Gastrocnemius medialis (tissue), 4 donors: ENCODE measurements around the gene MADD. TPM values are rescaled to one million over a fixed set of nuclear protein-coding genes. Genes with fewer than 3 reads are reported as not detected.
A peak's percentile ranks its signal among the peaks of the same experiment; 100 is the strongest.

ENCODE experiments used
- ATAC-seq, 2 donors: fragments of 150-250 bp; one replicate each; pipeline ENCODE4 v1.9.1; 2016
- DNase-seq, 2 donors: peaks; one replicate each; pipeline ENCODE4 v3.0.0-alpha.2; 2019
- H3K27ac ChIP-seq, 4 donors: fragments of 200-600 bp; sonication (generic); 1 replicate in 1 of 4; 2 replicates in 3 of 4; pipeline ENCODE4 v1.5.1; 2016 to 2018; ENCODE audit warnings: mild to moderate bottlenecking in 2 of 4, moderate library complexity in 1 of 4
- H3K27me3 ChIP-seq, 3 donors: fragments of 200-600 bp; sonication (generic) in 2 of 3; 1 replicate in 1 of 3; 2 replicates in 2 of 3; pipeline versions ENCODE4 v1.5.1 to v1.6.0; 2016 to 2019; ENCODE audit warnings: mild to moderate bottlenecking in 1 of 3, moderate library complexity in 1 of 3
- H3K36me3 ChIP-seq, 2 donors: fragments of 200-600 bp; sonication (generic) in 1 of 2; one replicate each; pipeline ENCODE4 v1.5.1; 2017 to 2018
- H3K4me1 ChIP-seq, 2 donors: fragments of 200-600 bp; sonication (generic) in 1 of 2; one replicate each; pipeline ENCODE4 v1.5.1; 2016 to 2017; ENCODE audit warnings: mild to moderate bottlenecking in 2 of 2
- H3K4me3 ChIP-seq, 4 donors: fragments of 200-600 bp; sonication (generic) in 3 of 4; 1 replicate in 1 of 4; 2 replicates in 3 of 4; pipeline ENCODE4 v1.5.1; 2016 to 2019; ENCODE audit warnings: mild to moderate bottlenecking in 2 of 4
- H3K9me3 ChIP-seq, 3 donors: fragments of 200-600 bp; sonication (generic) in 2 of 3; 1 replicate in 1 of 3; 2 replicates in 2 of 3; pipeline ENCODE4 v1.5.1; 2016 to 2019
- CTCF ChIP-seq, 5 experiments: fragments of 450-650 bp in 3 of 5; fragments of 200-600 bp in 2 of 5; sonication (generic) in 2 of 5; IDR thresholded peaks in 4 of 5; conservative IDR thresholded peaks in 1 of 5; 1 replicate in 4 of 5; 2 replicates in 1 of 5; pipeline ENCODE4 v1.5.1; 2016 to 2019; ENCODE audit warnings: antibody characterized with exemption in 5 of 5, mild to moderate bottlenecking in 3 of 5, moderate library complexity in 3 of 5
- POLR2A ChIP-seq, 2 donors: fragments of 450-650 bp; IDR thresholded peaks; one replicate each; pipeline ENCODE4 v1.6.1; 2017; ENCODE audit warnings: antibody characterized with exemption in 2 of 2, mild to moderate bottlenecking in 2 of 2, moderate library complexity in 2 of 2
- in situ Hi-C, 4 donors: fragments of 200-750 bp; cut with MboI; loops; one replicate each; pipeline versions ENCODE4 v1.15.0 to v1.8.0; 2017; ENCODE audit warnings: low sequenced_read_pairs in 4 of 4
- intact Hi-C: fragments of 100-400 bp; cut with DNase I; formaldehyde crosslinking; loops from one replicate; pipeline ENCODE4 v1.15.1; 2023; ENCODE audit warnings: low total_unique reads
- total RNA-seq, 4 donors: library from RNA; depleted of rRNA; stranded (reverse); fragments of >200 nt; gene quantifications; one replicate each; pipeline versions ENCODE4 v1.1.0 to v1.2.3, GENCODE V29; 2016

MADD gene
- total RNA-seq, 4 donors from 2014 or later = 39.4 to 47.9 (median 41.6) TPM

GRCh38 chr11:47229161-47229560 lies 40.8 kb upstream of the MADD start:
- in situ Hi-C loops (loop anchor here in 2 of 4 donors (25.0 kb wide), 1 partner anchor 133 kb away; the partner anchor contains the start of gene MYBPC3 (in 2 of the 2)), intact Hi-C loops (no loop called here)
- ATAC-seq (no peak), DNase-seq (no peak)
- Histone ChIP-seq H3K9me3 (no peaks in the 10 kb centered on the region), H3K36me3 (no peaks in the 10 kb centered on the region), H3K27me3 (no peaks in the 10 kb centered on the region), H3K4me3 (no peak overlapping the region), H3K27ac (no peak overlapping the region), H3K4me1 (peaks cover 0 to under 1% of the 10 kb centered on the region in 2 donors)
- TF ChIP-seq POLR2A (IDR thresholded peaks at IDR 0.05) (no peak), CTCF (IDR thresholded peaks at IDR 0.05 in 4 of 5, conservative IDR thresholded peaks at IDR 0.05 in 1 of 5) (no peak)

GRCh38 chr11:47233051-47233450 lies 36.9 kb upstream of the MADD start:
- DNase-seq (no peak), ATAC-seq (no peak)
- in situ Hi-C loops = loop anchor here in 2 of 4 donors (25.0 kb wide), 1 partner anchor 129 kb away; the partner anchor contains the start of gene MYBPC3 (in 2 of the 2)
- Histone ChIP-seq H3K4me1 (peaks cover 0 to 4% of the 10 kb centered on the region in 2 donors), H3K36me3 (peaks cover 0 to 5% of the 10 kb centered on the region in 2 donors), H3K27me3 (no peaks in the 10 kb centered on the region), H3K9me3 (no peaks in the 10 kb centered on the region), H3K27ac (no peak overlapping the region), H3K4me3 (no peak overlapping the region)
- intact Hi-C loops = no loop called here
- TF ChIP-seq CTCF (IDR thresholded peaks at IDR 0.05 in 4 of 5, conservative IDR thresholded peaks at IDR 0.05 in 1 of 5) (no peak), POLR2A (IDR thresholded peaks at IDR 0.05) (no peak)

GRCh38 chr11:47233989-47234668 lies 35.8 kb upstream of the MADD start:
- ATAC-seq (peak; percentile 50 to 63), DNase-seq (peak in 1 of 2 donors; percentile 34)
- Histone ChIP-seq H3K9me3 (no peaks in the 10 kb centered on the region), H3K4me3 (no peak overlapping the region), H3K27ac (peak overlapping the region in 2 of 4 donors; percentile 23 to 48), H3K4me1 (peaks cover 0 to 4% of the 10 kb centered on the region in 2 donors), H3K27me3 (no peaks in the 10 kb centered on the region), H3K36me3 (peaks cover 0 to 13% of the 10 kb centered on the region in 2 donors)
- intact Hi-C loops = no loop called here
- in situ Hi-C loops = loop anchor here in 2 of 4 donors (25.0 kb wide), 1 partner anchor 128 kb away; the partner anchor contains the start of gene MYBPC3 (in 2 of the 2)
- TF ChIP-seq POLR2A (IDR thresholded peaks at IDR 0.05) = no peak
- TF ChIP-seq CTCF (IDR thresholded peaks at IDR 0.05 in 4 of 5, conservative IDR thresholded peaks at IDR 0.05 in 1 of 5) = peak in 3 of 5 experiments; percentile 14 to 28 (median 19)

- DNase-seq (no peak), ATAC-seq (no peak)
- intact Hi-C loops = no loop called here
- in situ Hi-C loops = loop anchor here in 2 of 4 donors (25.0 kb wide), 1 partner anchor 128 kb away; the partner anchor contains the start of gene MYBPC3 (in 2 of the 2)
- no peaks in the 10 kb centered on the region for H3K27me3 ChIP-seq
- H3K9me3 ChIP-seq = no peaks in the 10 kb centered on the region
- no peak overlapping the region for H3K4me3 ChIP-seq
- H3K4me1 ChIP-seq = peaks cover 0 to 4% of the 10 kb centered on the region in 2 donors
- H3K36me3 ChIP-seq = peaks cover 0 to 18% of the 10 kb centered on the region in 2 donors
- peak overlapping the region in 1 of 4 donors; percentile 48 for H3K27ac ChIP-seq
- TF ChIP-seq CTCF (IDR thresholded peaks at IDR 0.05 in 4 of 5, conservative IDR thresholded peaks at IDR 0.05 in 1 of 5) (no peak), POLR2A (IDR thresholded peaks at IDR 0.05) (no peak)
These were observed 35.2 kb upstream of the MADD start for GRCh38 chr11:47234669-47235100.
